ENCODE data around the gene SLC32A1.

- no peak for TF ChIP-seq CTCF (IDR thresholded peaks at IDR 0.05; ENCODE audit: low read depth, low read length, poor library complexity, severe bottlenecking)
- no peak for TF ChIP-seq EZH2phosphoT487 (IDR thresholded peaks at IDR 0.05; ENCODE audit: borderline replicate concordance, low read length)
These were observed 37.9 kb downstream of the SLC32A1 start for GRCh38 chr20:38762174-38762573.
